Epithelial cell of prostate (primary cell): ENCODE measurements around the gene TIGD6.
"Not testable (repeated sequence)": the region's sequence is repeated elsewhere in the genome, so short reads cannot be mapped to it uniquely, and the experiment has no call there.

ENCODE experiments used
- DNase-seq: peaks from one replicate; pipeline ENCODE4 v3.0.0-alpha.2; 2011; ENCODE audit warnings: low read depth, low spot score
- H3K27ac ChIP-seq: fragments of 450-650 bp; 2 replicates; pipeline ENCODE4 v1.5.1; 2017; ENCODE audit warnings: mild to moderate bottlenecking

The TIGD6 gene

GRCh38 chr5:150000256-150000989, at the start of gene TIGD6, which contains the start of gene HMGXB3:
Gene TIGD6, minus strand, starts transcription at chr5:150000654. Its CDS starts 4,306 bp downstream, at chr5:149996348.
Gene HMGXB3, plus strand, starts transcription at chr5:150000739. Its CDS starts 4,114 bp downstream, at chr5:150004853.
- peak; percentile 55 for DNase-seq
- H3K27ac ChIP-seq: peak within 1 kb of the TSS; percentile 96

GRCh38 chr5:150046031-150046430, 45.6 kb upstream of the TIGD6 start:
- no peak overlapping the region for H3K27ac ChIP-seq
- no peak for DNase-seq

- DNase-seq: no peak
- no peak overlapping the region for H3K27ac ChIP-seq
Observed at GRCh38 chr5:150045549-150045948, 45.1 kb upstream of the TIGD6 start.

- H3K27ac ChIP-seq: peak overlapping the region; percentile 50
- DNase-seq: no peak
Observed at GRCh38 chr5:150044712-150045111, 44.3 kb upstream of the TIGD6 start.

GRCh38 chr5:150044329-150044681, 43.9 kb upstream of the TIGD6 start:
- peak overlapping the region; percentile 50 for H3K27ac ChIP-seq
- no peak for DNase-seq

- H3K27ac ChIP-seq: peak overlapping the region; percentile 50
Observed at GRCh38 chr5:150043657-150044328, 43.3 kb upstream of the TIGD6 start.

GRCh38 chr5:150042459-150042858, 42.0 kb upstream of the TIGD6 start:
- no peak for DNase-seq
- H3K27ac ChIP-seq: no peak overlapping the region

More at GRCh38 chr5:150043657-150044328, 43.3 kb upstream of the TIGD6 start:
- DNase-seq: no peak

- DNase-seq: no peak
- no peak overlapping the region for H3K27ac ChIP-seq
Observed at GRCh38 chr5:150038547-150038946, 38.1 kb upstream of the TIGD6 start.

GRCh38 chr5:150036513-150036912, 36.1 kb upstream of the TIGD6 start:
- H3K27ac ChIP-seq: peak overlapping the region; percentile 45
- DNase-seq: peak; percentile 46

- no peak for DNase-seq
- peak overlapping the region; percentile 45 for H3K27ac ChIP-seq
Observed at GRCh38 chr5:150035139-150035895, 34.9 kb upstream of the TIGD6 start.

- DNase-seq: no peak
- H3K27ac ChIP-seq: no peak overlapping the region
Observed at GRCh38 chr5:150034662-150035061, 34.2 kb upstream of the TIGD6 start.

- no peak overlapping the region for H3K27ac ChIP-seq
Observed at GRCh38 chr5:150033334-150033733, 32.9 kb upstream of the TIGD6 start.

GRCh38 chr5:150028047-150028446, 27.6 kb upstream of the TIGD6 start:
- DNase-seq, H3K27ac ChIP-seq: not testable (repeated sequence)

More at GRCh38 chr5:150033334-150033733, 32.9 kb upstream of the TIGD6 start:
- no peak for DNase-seq

GRCh38 chr5:150026682-150027172, 26.3 kb upstream of the TIGD6 start:
- no peak for DNase-seq
- H3K27ac ChIP-seq: no peak overlapping the region

GRCh38 chr5:150024346-150024984, 24.0 kb upstream of the TIGD6 start:
- no peak overlapping the region for H3K27ac ChIP-seq

GRCh38 chr5:150023136-150023535, 22.7 kb upstream of the TIGD6 start:
- peak overlapping the region; percentile 89 for H3K27ac ChIP-seq
- DNase-seq: no peak

More at GRCh38 chr5:150024346-150024984, 24.0 kb upstream of the TIGD6 start:
- DNase-seq: no peak

GRCh38 chr5:150022681-150023080, 22.2 kb upstream of the TIGD6 start:
- DNase-seq: no peak
- H3K27ac ChIP-seq: peak overlapping the region; percentile 89

- H3K27ac ChIP-seq: peak overlapping the region; percentile 89
- peak; percentile 72 for DNase-seq
Observed at GRCh38 chr5:150022158-150022531, 21.7 kb upstream of the TIGD6 start.

GRCh38 chr5:150021491-150022157, 21.2 kb upstream of the TIGD6 start:
- DNase-seq: peak; percentile 78
- peak overlapping the region; percentile 89 for H3K27ac ChIP-seq

- peak overlapping the region; percentile 89 for H3K27ac ChIP-seq
Observed at GRCh38 chr5:150020249-150020648, 19.8 kb upstream of the TIGD6 start.

More at GRCh38 chr5:150020249-150020648, 19.8 kb upstream of the TIGD6 start:
- DNase-seq: no peak
